Endothelial cell of umbilical vein (primary cell): ENCODE data around the gene CDK6. TPM values are rescaled to one million over a fixed set of nuclear protein-coding genes. Genes with fewer than 3 reads are reported as not detected.
A peak's percentile ranks its signal among the peaks of the same experiment; 100 is the strongest.

ENCODE experiments used
- BruUV-seq: library from RNA; stranded (reverse); fragments of 400-500 nt; replicated peaks from 2 replicates; lab custom pipeline; 2021; lab: Mats Ljungman, UMichigan
- CTCF ChIA-PET: fragments of 300-600, 350-600 bp; sonication (Branson Sonifier 250); formaldehyde crosslinking; loops from one replicate; lab custom pipeline; 2021; ENCODE audit warnings: antibody characterized with exemption, inconsistent platforms; lab: Charles Lee
- POLR2A ChIA-PET: fragments of 300-600, 350-600 bp; sonication (Branson Sonifier 250); formaldehyde crosslinking; loops from one replicate; lab custom pipeline; 2021; ENCODE audit warnings: antibody characterized with exemption, inconsistent platforms; lab: Charles Lee
- DNase-seq: peaks from one replicate; pipeline ENCODE4 v3.0.0-alpha.2; 2011; ENCODE audit warnings: low read depth, low spot score
- FAIRE-seq: peaks from 2 replicates; lab custom pipeline; 2011; peaks lifted over from hg19 to GRCh38; lab: Jason Lieb, UNC
- H2AFZ ChIP-seq: 2 replicates; pipeline ENCODE4 v1.6.0; 2012; ENCODE audit warnings: low read depth, low read length, control low read depth, inconsistent platforms
- H3K27ac ChIP-seq: 2 replicates; pipeline ENCODE4 v1.5.1; 2011; ENCODE audit warnings: low read depth, mild to moderate bottlenecking, control low read depth, low read length, moderate library complexity; ENCODE audit not compliant: insufficient read depth
- H3K27me3 ChIP-seq, 2 experiments: 2 replicates each; pipeline versions ENCODE4 v1.6.0 to v1.6.1; 2011; ENCODE audit warnings: low read length in 2 of 2, mixed read lengths in 1 of 2; ENCODE audit not compliant: control insufficient read depth in 2 of 2, insufficient read depth in 2 of 2
- H3K36me3 ChIP-seq, 2 experiments: 2 replicates in 1 of 2; 3 replicates in 1 of 2; pipeline ENCODE4 v1.5.1; 2011; ENCODE audit warnings: low read length in 2 of 2, mild to moderate bottlenecking in 1 of 2, moderate library complexity in 1 of 2; ENCODE audit not compliant: control insufficient read depth in 2 of 2, insufficient read depth in 2 of 2; ENCODE audit errors: extremely low read depth in 1 of 2
- H3K4me1 ChIP-seq: 3 replicates; pipeline ENCODE4 v1.5.1; 2011; ENCODE audit warnings: mild to moderate bottlenecking, low read length; ENCODE audit not compliant: control insufficient read depth, insufficient read depth; ENCODE audit errors: extremely low read depth
- H3K4me2 ChIP-seq: 2 replicates; pipeline ENCODE4 v1.6.1; 2011; ENCODE audit warnings: low read length, control low read depth, mixed read lengths; ENCODE audit not compliant: insufficient read depth
- H3K4me3 ChIP-seq, 3 experiments: fragments of 200-600 bp in 1 of 3; sonication (generic), shearing (Covaris generic) in 1 of 3; replicated peaks in 1 of 3; 2 replicates each; pipeline ENCODE4 v1.5.1; 2011 to 2016; ENCODE audit warnings: control low read depth in 3 of 3, low read length in 3 of 3, mild to moderate bottlenecking in 2 of 3, inconsistent platforms in 1 of 3, low read depth in 1 of 3, moderate library complexity in 1 of 3; ENCODE audit not compliant: insufficient read depth in 1 of 3
- H3K79me2 ChIP-seq: 2 replicates; pipeline ENCODE4 v1.6.0; 2012; ENCODE audit warnings: low read length, inconsistent platforms; ENCODE audit not compliant: control insufficient read depth, insufficient read depth
- H3K9ac ChIP-seq: replicated peaks from 2 replicates; pipeline ENCODE3; 2011; ENCODE audit warnings: low read length, control low read depth; ENCODE audit not compliant: insufficient read depth; ENCODE audit errors: extremely low read depth
- H3K9me1 ChIP-seq: replicated peaks from 3 replicates; pipeline ENCODE4 v1.6.0; 2011; ENCODE audit warnings: mild to moderate bottlenecking, low read length; ENCODE audit not compliant: control insufficient read depth, insufficient read depth; ENCODE audit errors: extremely low read depth
- H3K9me3 ChIP-seq: replicated peaks from 2 replicates; pipeline ENCODE4 v1.5.1; 2012; ENCODE audit warnings: low read length, inconsistent platforms; ENCODE audit not compliant: control insufficient read depth, insufficient read depth
- H4K20me1 ChIP-seq: replicated peaks from 2 replicates; pipeline ENCODE3; 2011; ENCODE audit warnings: mild to moderate bottlenecking, low read length; ENCODE audit not compliant: control insufficient read depth, insufficient read depth; ENCODE audit errors: extremely low read depth
- CTCF ChIP-seq, 2 donors: IDR thresholded peaks; 1 replicate in 1 of 2; 2 replicates in 1 of 2; pipeline ENCODE4 v1.5.1; 2011; ENCODE audit warnings: low read length in 2 of 2, mild to moderate bottlenecking in 2 of 2, moderate library complexity in 2 of 2, control low read depth in 1 of 2, inconsistent platforms in 1 of 2, low read depth in 1 of 2; ENCODE audit not compliant: insufficient read depth in 1 of 2; ENCODE audit errors: extremely low read depth in 1 of 2
- EZH2 ChIP-seq: IDR thresholded peaks from 2 replicates; pipeline ENCODE4 v1.6.1; 2012; ENCODE audit warnings: borderline replicate concordance, low read depth, mild to moderate bottlenecking, moderate library complexity, low read length, inconsistent platforms; ENCODE audit not compliant: severe bottlenecking
- FOS ChIP-seq: IDR thresholded peaks from 2 replicates; pipeline ENCODE4 v1.6.1; 2011; ENCODE audit warnings: mild to moderate bottlenecking, low read length, moderate library complexity, borderline replicate concordance; ENCODE audit not compliant: insufficient read depth
- GATA2 ChIP-seq: IDR thresholded peaks from 2 replicates; pipeline ENCODE4 v1.7.0; 2011; ENCODE audit warnings: low read depth, mild to moderate bottlenecking, moderate library complexity, mixed read lengths, low read length; ENCODE audit not compliant: insufficient read length, insufficient read depth
- JUN ChIP-seq: IDR thresholded peaks from 2 replicates; pipeline ENCODE4 v1.6.1; 2011; ENCODE audit warnings: borderline replicate concordance, low read depth; ENCODE audit not compliant: insufficient read length, insufficient read depth
- MAX ChIP-seq: IDR thresholded peaks from 2 replicates; pipeline ENCODE4 v1.6.1; 2011; ENCODE audit not compliant: insufficient read depth, insufficient read length
- MYC ChIP-seq: IDR thresholded peaks from one replicate; pipeline ENCODE4 v1.6.1; 2011; ENCODE audit warnings: mild to moderate bottlenecking, low read depth, low read length
- POLR2A ChIP-seq: IDR thresholded peaks from 2 replicates; pipeline ENCODE4 v1.6.1; 2012; ENCODE audit warnings: low read depth, mild to moderate bottlenecking, control low read depth, low read length
- POLR2AphosphoS5 ChIP-seq: IDR thresholded peaks from 2 replicates; pipeline ENCODE4 v1.6.1; 2012; ENCODE audit warnings: low read depth, mild to moderate bottlenecking, control low read depth, low read length, moderate library complexity; ENCODE audit not compliant: insufficient read depth
- dilution Hi-C: fragments of 300-500 bp; cut with MboI; formaldehyde crosslinking; loops from one replicate; pipeline ENCODE4 v1.15.0; 2019; ENCODE audit warnings: low sequenced_read_pairs; ENCODE audit not compliant: extremely low pct_ligation_motif_present
- intact Hi-C: fragments of 100-400 bp; cut with micrococcal nuclease; formaldehyde crosslinking; loops from one replicate; pipeline ENCODE4 v1.10.0; 2022
- polyA plus RNA-seq, 4 experiments: library from polyadenylated mRNA; depleted of rRNA in 3 of 4; stranded (reverse) in 3 of 4; unstranded in 1 of 4; fragments of >200 nt; gene quantifications; 2 replicates each; pipeline versions ENCODE4 v1.2.1 to v1.2.3, GENCODE V29; 2011 to 2012; ENCODE audit warnings: missing spikeins in 1 of 4
- total RNA-seq: library from RNA; stranded (reverse); gene quantifications from 2 replicates; pipeline ENCODE4 v1.2.3, GENCODE V29; 2021

CDK6 gene
- total and polyA plus RNA-seq, 2 donors (not counting 3 experiments of a cell fraction or from before 2014, with no cell fraction given): 6.0 to 28.2 TPM

GRCh38 chr7:92608380-92609322 is 227.7 kb downstream of the CDK6 start:
- Histone ChIP-seq H3K4me2 (no peak overlapping the region), H3K27ac (no peak overlapping the region), H3K9me3 (no peaks in the 10 kb centered on the region), H3K4me3 (no peak overlapping the region), H3K4me1 (no peaks in the 10 kb centered on the region), H4K20me1 (no peaks in the 10 kb centered on the region), H3K79me2 (no peaks in the 10 kb centered on the region), H3K27me3 (no peaks in the 10 kb centered on the region), H3K36me3 (no peaks in the 10 kb centered on the region), H3K9me1 (no peaks in the 10 kb centered on the region), H2AFZ (peak overlapping the region; percentile 37), H3K9ac (no peak overlapping the region)
- TF ChIP-seq GATA2 (no peak), MYC (no peak), EZH2 (no peak), FOS (no peak), POLR2AphosphoS5 (no peak), MAX (no peak), JUN (no peak), CTCF (IDR thresholded peaks at IDR 0.05; ENCODE audit: extremely low read depth in 1 of 2, insufficient read depth in 1 of 2, low read depth in 1 of 2, low read length in 2 of 2) (no peak), POLR2A (no peak)
- dilution Hi-C loops (no loop called here), intact Hi-C loops (no loop called here)
- ChIA-PET POLR2A (no interaction called here), CTCF (interaction anchor here (1.5 kb wide), 1 partner anchor 11 kb away, joined by 4 read pairs; no protein-coding TSS in a partner anchor)
- BruUV-seq: no TSS peak
- DNase-seq: no peak
- FAIRE-seq: no peak
